HepG2 (cell line): ENCODE data around the gene TAS1R3. TPM values are rescaled to one million over a fixed set of nuclear protein-coding genes. Genes with fewer than 3 reads are reported as not detected.
A peak's percentile ranks its signal among the peaks of the same experiment; 100 is the strongest.

Experiments
- ATF1 ChIP-seq: IDR thresholded peaks from 2 replicates; pipeline ENCODE4 v1.6.1; 2016; ENCODE audit warnings: mild to moderate bottlenecking, control low read depth
- ATF7-NPFF ChIP-seq: sonication (generic); formaldehyde crosslinking; IDR thresholded peaks from 2 replicates; pipeline ENCODE4 v1.8.1; 2023; ENCODE audit warnings: mild to moderate bottlenecking, low read depth, missing genetic modification reagents, moderate library complexity
- EED ChIP-seq: sonication (generic); formaldehyde crosslinking; IDR thresholded peaks from 2 replicates; pipeline ENCODE4 v1.5.0; 2020; ENCODE audit warnings: mild to moderate bottlenecking, missing genetic modification reagents
- EZH2 ChIP-seq: conservative IDR thresholded peaks from 2 replicates; pipeline ENCODE4 v1.6.1; 2012; ENCODE audit warnings: mild to moderate bottlenecking, low read depth, low read length, moderate library complexity
- FOXP4 ChIP-seq: sonication (generic); formaldehyde crosslinking; IDR thresholded peaks from 2 replicates; pipeline ENCODE4 v1.4.0; 2020; ENCODE audit warnings: missing genetic modification reagents
- HNF4G ChIP-seq, 2 experiments: sonication (generic) in 1 of 2; formaldehyde crosslinking in 1 of 2; IDR thresholded peaks; 2 replicates each; pipeline versions ENCODE4 v1.4.0 to v1.6.1; 2011 to 2020; ENCODE audit warnings: borderline replicate concordance in 2 of 2, low read depth in 2 of 2, mild to moderate bottlenecking in 2 of 2, low read length in 1 of 2, missing genetic modification reagents in 1 of 2, moderate library complexity in 1 of 2
- IRX3 ChIP-seq: sonication (generic); formaldehyde crosslinking; IDR thresholded peaks from 2 replicates; pipeline ENCODE4 v1.8.1; 2023; ENCODE audit warnings: mild to moderate bottlenecking, low read depth, missing genetic modification reagents, borderline replicate concordance
- KDM5B ChIP-seq: sonication (generic); formaldehyde crosslinking; IDR thresholded peaks from 2 replicates; pipeline ENCODE4 v1.4.0; 2020; ENCODE audit warnings: missing genetic modification reagents, mild to moderate bottlenecking, borderline replicate concordance
- MEIS2 ChIP-seq: sonication (generic); formaldehyde crosslinking; IDR thresholded peaks from 2 replicates; pipeline ENCODE4 v1.9.0; 2021; ENCODE audit warnings: mild to moderate bottlenecking, missing genetic modification reagents
- MLLT10 ChIP-seq: sonication (generic); formaldehyde crosslinking; IDR thresholded peaks from 2 replicates; pipeline ENCODE4 v1.4.0; 2020; ENCODE audit warnings: missing genetic modification reagents
- NBN ChIP-seq: fragments of 450-650 bp; conservative IDR thresholded peaks from 2 replicates; pipeline ENCODE4 v1.6.1; 2017
- PHB2 ChIP-seq: fragments of 450-650 bp; IDR thresholded peaks from 2 replicates; pipeline ENCODE4 v1.6.1; 2018; ENCODE audit not compliant: partially characterized antibody
- SCMH1 ChIP-seq: sonication (generic); formaldehyde crosslinking; IDR thresholded peaks from 2 replicates; pipeline ENCODE4 v1.9.0; 2021; ENCODE audit warnings: missing genetic modification reagents, mild to moderate bottlenecking, borderline replicate concordance
- SP2 ChIP-seq: sonication (generic); formaldehyde crosslinking; IDR thresholded peaks from 2 replicates; pipeline ENCODE4 v1.5.1; 2020; ENCODE audit warnings: mild to moderate bottlenecking, missing genetic modification reagents
- SUZ12 ChIP-seq: fragments of 150-350 bp; IDR thresholded peaks from 2 replicates; pipeline ENCODE4 v1.6.1; 2014; ENCODE audit warnings: low read depth, low read length
- YEATS2 ChIP-seq: sonication (generic); formaldehyde crosslinking; IDR thresholded peaks from 2 replicates; pipeline ENCODE4 v1.4.0; 2020; ENCODE audit warnings: missing genetic modification reagents, borderline replicate concordance
- ZBTB7A ChIP-seq: sonication (generic); formaldehyde crosslinking; IDR thresholded peaks from 2 replicates; pipeline ENCODE4 v1.8.0; 2022; ENCODE audit warnings: mild to moderate bottlenecking, missing genetic modification reagents
- ZGPAT ChIP-seq: IDR thresholded peaks from 2 replicates; pipeline ENCODE4 v1.6.1; 2016; ENCODE audit warnings: mild to moderate bottlenecking
- ZMYM3 ChIP-seq: sonication (generic); formaldehyde crosslinking; IDR thresholded peaks from 2 replicates; pipeline ENCODE4 v1.5.1; 2020; ENCODE audit warnings: mild to moderate bottlenecking, missing genetic modification reagents
- ZNF101 ChIP-seq: sonication (generic); formaldehyde crosslinking; IDR thresholded peaks from 2 replicates; pipeline ENCODE4 v1.4.0; 2020; ENCODE audit warnings: mild to moderate bottlenecking, low read depth, missing genetic modification reagents, borderline replicate concordance
- ZNF589 ChIP-seq: sonication (generic); formaldehyde crosslinking; conservative IDR thresholded peaks from 2 replicates; pipeline ENCODE4 v1.8.0; 2022; ENCODE audit warnings: mild to moderate bottlenecking, moderate library complexity, missing genetic modification reagents
- ZNF598 ChIP-seq: sonication (generic); formaldehyde crosslinking; IDR thresholded peaks from 2 replicates; pipeline ENCODE4 v1.5.1; 2020; ENCODE audit warnings: mild to moderate bottlenecking, missing genetic modification reagents, borderline replicate concordance
- ZNF660 ChIP-seq: sonication (generic); formaldehyde crosslinking; IDR thresholded peaks from 2 replicates; pipeline ENCODE4 v1.5.1; 2020; ENCODE audit warnings: mild to moderate bottlenecking, low read depth, missing genetic modification reagents, borderline replicate concordance
- ZNF724P ChIP-seq: sonication (generic); formaldehyde crosslinking; IDR thresholded peaks from 2 replicates; pipeline ENCODE4 v1.8.0; 2022; ENCODE audit warnings: missing genetic modification reagents, borderline replicate concordance
- ZNF768 ChIP-seq: sonication (generic); formaldehyde crosslinking; IDR thresholded peaks from 2 replicates; pipeline ENCODE4 v1.4.0; 2020; ENCODE audit warnings: missing genetic modification reagents
- polyA plus RNA-seq, 8 experiments: library from polyadenylated mRNA; depleted of rRNA in 3 of 8; stranded (reverse) in 7 of 8; unstranded in 1 of 8; fragments of >200 nt; fragmentation: Illumina TruSeq in 4 of 8; extraction: Trizol in 4 of 8; gene quantifications; 2 replicates each; pipeline versions ENCODE4 v1.2.1 to v1.2.3, GENCODE V29; 2011 to 2016; ENCODE audit warnings: low read depth in 4 of 8, missing spikeins in 1 of 8, mixed read lengths in 1 of 8; ENCODE audit not compliant: insufficient read depth in 1 of 8
- total RNA-seq, 5 experiments: library from RNA; depleted of rRNA; stranded (reverse); fragments of >200 nt; fragmentation: Illumina TruSeq; extraction: Trizol; gene quantifications; 2 replicates each; pipeline ENCODE4 v1.2.3, GENCODE V29; 2016; ENCODE audit warnings: low read depth in 1 of 5
- TF ChIP-seq, protein P1 (sequence below): sonication (generic); formaldehyde crosslinking; IDR thresholded peaks from 2 replicates; pipeline ENCODE4 v1.5.1; 2020; ENCODE audit warnings: mild to moderate bottlenecking, missing genetic modification reagents, borderline replicate concordance

The TAS1R3 gene
- total and polyA plus RNA-seq, 2 of the 13 experiments (the other 11 are each of a cell fraction or from before 2014, with no cell fraction given) = 0.13 to 0.15 TPM

DNA sequence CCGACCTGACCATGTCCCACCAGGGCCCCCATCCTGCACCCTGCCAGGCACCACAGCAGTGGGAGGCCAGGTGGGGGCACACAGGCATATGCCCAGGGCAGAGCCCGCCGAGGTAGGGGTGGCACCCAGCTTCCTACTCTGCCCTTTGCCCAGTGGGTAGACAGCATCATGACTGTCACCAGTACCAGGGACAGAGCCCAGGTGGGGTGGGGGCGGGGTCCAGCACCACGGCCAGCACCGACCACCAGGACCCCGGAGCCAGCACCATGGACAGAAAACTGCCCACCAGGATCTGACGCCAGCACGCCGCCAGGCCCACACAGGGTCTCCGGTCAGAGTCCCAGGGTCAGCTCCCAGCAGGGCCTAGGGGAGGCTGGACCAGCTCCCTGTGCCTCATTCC, 3.8 kb downstream of the TAS1R3 start (continued):
- TF ChIP-seq FOXP4 (no peak), HNF4G (IDR thresholded peaks at IDR 0.05; ENCODE audit: borderline replicate concordance, low read depth, low read length) (no peak), HNF4G (CRISPR knock-in tag; IDR thresholded peaks at IDR 0.05; ENCODE audit: borderline replicate concordance, low read depth) (no peak), ZNF768 (CRISPR knock-in tag) (peak; percentile 75; the same call in 1 of the 2 replicates), ZNF589 (CRISPR knock-in tag) (peak; percentile 69; the same call in 1 of the 2 replicates), MEIS2 (no peak), MLLT10 (no peak), NBN (no peak), YEATS2 (no peak), ZNF598 (no peak), ZMYM3 (CRISPR knock-in tag) (no peak), ATF7-NPFF (CRISPR knock-in tag) (no peak), SCMH1 (no peak), ZNF660 (CRISPR knock-in tag) (no peak), ZBTB7A (peak; percentile 36; the same call in 1 of the 2 replicates), ATF1 (no peak), ZNF724P (CRISPR knock-in tag) (0 out of 2 replicates have a peak, but pooled peaks have one; percentile 32), EED (CRISPR knock-in tag) (0 out of 2 replicates have a peak, but pooled peaks have one; percentile 26), PHB2 (no peak), SP2 (CRISPR knock-in tag) (no peak), EZH2 (no peak), ZNF101 (CRISPR knock-in tag) (no peak), SUZ12 (no peak), IRX3 (CRISPR knock-in tag) (no peak; the same call in 1 of the 2 replicates), KDM5B (CRISPR knock-in tag) (peak; percentile 82; the same call in 1 of the 2 replicates), ZGPAT (CRISPR knock-in tag) (0 out of 2 replicates have a peak, but pooled peaks have one; percentile 48)
- TF ChIP-seq, protein P1, sequence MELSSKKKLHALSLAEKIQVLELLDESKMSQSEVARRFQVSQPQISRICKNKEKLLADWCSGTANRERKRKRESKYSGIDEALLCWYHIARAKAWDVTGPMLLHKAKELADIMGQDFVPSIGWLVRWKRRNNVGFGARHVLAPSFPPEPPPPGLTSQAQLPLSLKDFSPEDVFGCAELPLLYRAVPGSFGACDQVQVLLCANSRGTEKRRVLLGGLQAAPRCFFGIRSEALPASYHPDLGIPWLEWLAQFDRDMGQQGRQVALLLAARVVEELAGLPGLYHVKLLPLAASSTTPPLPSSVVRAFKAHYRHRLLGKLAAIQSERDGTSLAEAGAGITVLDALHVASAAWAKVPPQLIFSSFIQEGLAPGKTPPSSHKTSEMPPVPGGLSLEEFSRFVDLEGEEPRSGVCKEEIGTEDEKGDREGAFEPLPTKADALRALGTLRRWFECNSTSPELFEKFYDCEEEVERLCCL (CRISPR knock-in tag) = peak; percentile 85; the same call in 1 of the 2 replicates
